GM12878 (cell line): ENCODE results near the gene B3GALT6. TPM values are rescaled to one million over a fixed set of nuclear protein-coding genes. Genes with fewer than 3 reads are reported as not detected.

Experiments used
- ATAC-seq: fragments of 200-7000 bp; cut with Tn5 transposase; 3 replicates; pipeline ENCODE4 v1.9.1; 2020; ENCODE audit warnings: mild to moderate bottlenecking, moderate library complexity
- BruUV-seq: library from RNA; stranded (reverse); fragments of 400-500 nt; replicated peaks from 2 replicates; lab custom pipeline; 2021; lab: Mats Ljungman, UMichigan
- CTCF ChIA-PET: fragments of 300-600 bp; sonication (Branson Sonifier 250); formaldehyde crosslinking; extraction: SDS; loops from one replicate; lab custom pipeline; 2021; ENCODE audit warnings: inconsistent platforms; lab: Yijun Ruan, JAX
- POLR2A ChIA-PET: fragments of 350-600 bp; formaldehyde crosslinking; extraction: SDS; loops from one replicate; lab custom pipeline; 2021; ENCODE audit warnings: inconsistent platforms; lab: Charles Lee
- RAD21 ChIA-PET: fragments of 300-600 bp; sonication (Branson Sonifier 250); formaldehyde crosslinking; loops from one replicate; lab custom pipeline; 2023; ENCODE audit warnings: antibody characterized with exemption; ENCODE audit not compliant: unreplicated experiment; lab: Charles Lee
- SMC1A ChIA-PET: fragments of 300-600 bp; sonication (Branson Sonifier 250); formaldehyde crosslinking; loops from one replicate; lab custom pipeline; 2023; ENCODE audit not compliant: unreplicated experiment, uncharacterized antibody; lab: Charles Lee
- DNase-seq: peaks from one replicate; pipeline ENCODE4 v3.0.0-alpha.2; 2011; ENCODE audit warnings: low read depth, low spot score
- FAIRE-seq: peaks from 3 replicates; lab custom pipeline; 2011; peaks lifted over from hg19 to GRCh38; lab: Jason Lieb, UNC
- H2AFZ ChIP-seq: 2 replicates; pipeline ENCODE4 v1.6.0; 2011; ENCODE audit warnings: low read depth, low read length, control low read depth; ENCODE audit not compliant: control insufficient read depth
- H3K27ac ChIP-seq: 2 replicates; pipeline ENCODE4 v1.5.1; 2011; ENCODE audit warnings: control low read depth; ENCODE audit not compliant: control insufficient read depth, insufficient read depth
- H3K27me3 ChIP-seq, 2 experiments: replicated peaks in 1 of 2; 2 replicates each; pipeline versions ENCODE4 v1.6.0 to v1.6.1; 2011; ENCODE audit warnings: low read length in 1 of 2; ENCODE audit not compliant: control insufficient read depth in 2 of 2, insufficient read depth in 2 of 2
- H3K36me3 ChIP-seq, 2 experiments: 2 replicates each; pipeline ENCODE4 v1.5.1; 2011; ENCODE audit warnings: low read length in 1 of 2; ENCODE audit not compliant: control insufficient read depth in 2 of 2, insufficient read depth in 2 of 2
- H3K4me1 ChIP-seq: 2 replicates; pipeline ENCODE4 v1.6.1; 2011; ENCODE audit warnings: mild to moderate bottlenecking, low read length, moderate library complexity, mixed read lengths; ENCODE audit not compliant: control insufficient read depth, insufficient read depth
- H3K4me2 ChIP-seq: 2 replicates; pipeline ENCODE4 v1.6.0; 2011; ENCODE audit warnings: control low read depth; ENCODE audit not compliant: control insufficient read depth, insufficient read depth
- H3K4me3 ChIP-seq: fragments of 200-600 bp; sonication (generic); 2 replicates; pipeline ENCODE4 v1.5.1; 2016
- H3K79me2 ChIP-seq: 2 replicates; pipeline ENCODE4 v1.6.0; 2011; ENCODE audit warnings: low read length; ENCODE audit not compliant: control insufficient read depth, insufficient read depth
- H3K9ac ChIP-seq: 2 replicates; pipeline ENCODE4 v1.8.0; 2011; ENCODE audit warnings: low read length, control low read depth, mixed read lengths; ENCODE audit not compliant: control insufficient read depth, insufficient read depth
- H3K9me3 ChIP-seq: replicated peaks from 3 replicates; pipeline ENCODE4 v1.5.1; 2011; ENCODE audit warnings: mild to moderate bottlenecking, low read length; ENCODE audit not compliant: control insufficient read depth, insufficient read depth
- H4K20me1 ChIP-seq: 2 replicates; pipeline ENCODE4 v1.6.0; 2011; ENCODE audit not compliant: control insufficient read depth, insufficient read depth
- BHLHE40 ChIP-seq, 2 experiments: fragments of 450-650 bp in 1 of 2; IDR thresholded peaks; 2 replicates each; pipeline ENCODE4 v1.6.1; 2011 to 2017; ENCODE audit warnings: low read depth in 2 of 2, borderline replicate concordance in 1 of 2, improper control_type of control experiment in 1 of 2, low read length in 1 of 2, mild to moderate bottlenecking in 1 of 2
- EGR1 ChIP-seq, 2 experiments: IDR thresholded peaks; 1 replicate in 1 of 2; 2 replicates in 1 of 2; pipeline ENCODE4 v1.6.1; 2011 to 2012; ENCODE audit warnings: low read depth in 2 of 2, low read length in 2 of 2, borderline replicate concordance in 1 of 2, mild to moderate bottlenecking in 1 of 2, moderate library complexity in 1 of 2
- GATAD2B ChIP-seq: fragments of 450-650 bp; conservative IDR thresholded peaks from 2 replicates; pipeline ENCODE4 v1.6.1; 2017; ENCODE audit warnings: low read depth, mild to moderate bottlenecking, moderate library complexity
- IKZF1 ChIP-seq: fragments of 450-650 bp; conservative IDR thresholded peaks from 2 replicates; pipeline ENCODE4 v1.6.1; 2017; ENCODE audit warnings: antibody characterized with exemption, mild to moderate bottlenecking
- MEF2B ChIP-seq: fragments of 450-650 bp; IDR thresholded peaks from 2 replicates; pipeline ENCODE4 v1.6.1; 2018; ENCODE audit warnings: mild to moderate bottlenecking, moderate library complexity; ENCODE audit not compliant: partially characterized antibody, poor library complexity, severe bottlenecking
- NR2C1 ChIP-seq: fragments of 450-650 bp; IDR thresholded peaks from 2 replicates; pipeline ENCODE4 v1.6.1; 2017; ENCODE audit warnings: antibody characterized with exemption, mild to moderate bottlenecking, moderate library complexity
- PAX5 ChIP-seq: IDR thresholded peaks from 2 replicates; pipeline ENCODE4 v1.6.1; 2011; ENCODE audit warnings: low read depth, low read length, borderline replicate concordance
- RUNX3 ChIP-seq: IDR thresholded peaks from 2 replicates; pipeline ENCODE4 v1.6.1; 2012; ENCODE audit warnings: low read length, inconsistent platforms
- SPI1 ChIP-seq: IDR thresholded peaks from 2 replicates; pipeline ENCODE4 v1.6.1; 2011; ENCODE audit warnings: low read depth, mild to moderate bottlenecking, low read length, moderate library complexity, borderline replicate concordance; ENCODE audit not compliant: insufficient read depth
- SREBF2 ChIP-seq: IDR thresholded peaks from 2 replicates; pipeline ENCODE4 v1.6.1; 2012; ENCODE audit warnings: mild to moderate bottlenecking, low read length
- WGBS: methylation state at CpG from one replicate; pipeline ENCODE4 v1.1.6; 2016; ENCODE audit warnings: low lambda C conversion rate; ENCODE audit not compliant: insufficient replicate concordance, insufficient coverage; ENCODE audit errors: missing lambda C conversion rate; 5-methylcytosine and 5-hydroxymethylcytosine counted together
- in situ Hi-C: fragments of 300-500 bp; cut with MboI; formaldehyde crosslinking; loops from 9 replicates; pipeline ENCODE4 v1.14.3; 2018; ENCODE audit warnings: mixed read lengths
- intact Hi-C: fragments of 100-400 bp; cut with micrococcal nuclease; formaldehyde crosslinking; loops from one replicate; pipeline ENCODE4 v1.14.2; 2022; ENCODE audit not compliant: unreplicated experiment
- polyA plus RNA-seq, 11 experiments: library from polyadenylated mRNA; depleted of rRNA in 4 of 11; unstranded in 6 of 11; stranded (reverse) in 5 of 11; fragments of >200 nt; fragmentation: Nextera tagmentation in 4 of 11; fragmentation: Illumina TruSeq in 1 of 11; extraction: Ambion mirVana in 4 of 11; extraction: Trizol in 1 of 11; gene quantifications; 1 replicate in 1 of 11; 2 replicates in 10 of 11; pipeline versions ENCODE4 v1.2.1 to v1.2.3, GENCODE V29; 2011 to 2016; ENCODE audit warnings: inconsistent platforms in 2 of 11, missing spikeins in 2 of 11, low read depth in 1 of 11
- total RNA-seq, 4 experiments: library from RNA; depleted of rRNA in 3 of 4; stranded (reverse); fragments of >200 nt in 3 of 4; fragmentation: Illumina TruSeq in 1 of 4; extraction: Trizol in 1 of 4; gene quantifications; 2 replicates each; pipeline versions ENCODE4 v1.2.1 to v1.2.3, GENCODE V29; 2013 to 2021
- TF ChIP-seq, protein P1 (sequence below): fragments of 450-650 bp; conservative IDR thresholded peaks from 2 replicates; pipeline ENCODE4 v1.6.1; 2017; ENCODE audit warnings: mild to moderate bottlenecking, moderate library complexity
- TF ChIP-seq, protein P2 (sequence below): fragments of 450-650 bp; IDR thresholded peaks from 2 replicates; pipeline ENCODE4 v1.6.1; 2017; ENCODE audit warnings: mild to moderate bottlenecking, moderate library complexity
- TF ChIP-seq, protein P3 (sequence below): fragments of 450-650 bp; IDR thresholded peaks from 2 replicates; pipeline ENCODE4 v1.6.1; 2018; ENCODE audit warnings: mild to moderate bottlenecking, low read depth, moderate library complexity; ENCODE audit not compliant: partially characterized antibody

Gene B3GALT6
- total and polyA plus RNA-seq, 10 of the 15 experiments (the other 5 are each of a cell fraction or from before 2014, with no cell fraction given) = 0.53 to 20.8 (median 4.5) TPM

DNA sequence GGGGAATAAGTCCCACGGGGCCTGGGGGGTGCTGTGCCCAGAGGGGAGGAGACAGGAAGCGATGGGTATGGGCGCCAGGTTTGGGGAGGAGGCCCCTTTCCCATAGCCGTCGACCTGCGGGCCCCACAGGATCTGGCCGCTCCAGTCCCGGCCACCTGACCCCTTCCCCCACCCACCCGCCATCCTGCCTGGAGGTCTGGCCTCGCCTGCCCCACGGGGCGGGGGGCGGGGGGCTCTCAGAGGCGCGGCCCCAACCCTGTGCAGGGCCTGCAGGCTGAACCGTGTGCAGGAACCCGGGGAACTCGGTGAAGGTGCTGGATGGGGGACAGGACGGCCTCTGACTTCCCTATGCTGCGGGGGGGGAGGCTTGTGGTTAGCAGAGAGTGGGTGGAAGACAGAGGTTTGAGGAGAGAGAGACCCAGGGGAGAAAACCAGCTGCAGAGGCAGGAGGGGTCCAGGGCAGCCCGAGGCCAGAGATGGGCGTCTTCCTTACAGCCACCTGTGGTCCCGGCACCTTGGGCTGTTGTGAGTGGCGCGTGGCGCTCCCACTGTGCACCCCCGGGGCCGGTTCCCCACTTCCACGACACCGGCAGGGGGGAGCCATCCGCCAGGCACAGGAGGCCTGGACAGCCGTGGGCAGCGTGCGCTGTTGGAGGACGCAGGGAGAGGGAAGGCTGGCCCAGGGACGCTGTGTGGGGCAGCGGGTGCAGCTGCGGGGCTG, 23.2 kb upstream of the B3GALT6 start:
- DNase-seq = no peak
- Histone ChIP-seq H3K9me3 (no peaks in the 10 kb centered on the region), H3K4me1 (peaks cover 40% of the 10 kb centered on the region), H3K4me3 (no peak overlapping the region), H3K27me3 (peaks cover 0 to 8% of the 10 kb centered on the region in 2 experiments; a peak in 1 of 4 replicates), H3K9ac (no peak overlapping the region), H3K27ac (no peak overlapping the region), H3K36me3 (no peaks in the 10 kb centered on the region), H3K4me2 (no peak overlapping the region), H3K79me2 (no peaks in the 10 kb centered on the region), H2AFZ (no peak overlapping the region), H4K20me1 (no peaks in the 10 kb centered on the region)
- BruUV-seq = no TSS peak
- POLR2A ChIA-PET = interaction anchor here (1.1 to 2.6 kb wide), 3 partner anchors 8 to 37 kb away, joined by 3 to 8 read pairs (median 4); partner anchors contain the start of genes B3GALT6 and SDF4
- FAIRE-seq = no peak
- in situ Hi-C loops (no loop called here), intact Hi-C loops (no loop called here)
- 18% methylated on average over 31 of the region's 38 CpGs for WGBS
- CTCF ChIA-PET = interaction anchor here (0.6 to 2.2 kb wide), 3 partner anchors 71 to 87 kb away, joined by 3 to 14 read pairs (median 5); no protein-coding TSS in a partner anchor
- peak; percentile 8 for ATAC-seq
- SMC1A ChIA-PET = no interaction called here
- RAD21 ChIA-PET = no interaction called here
- TF ChIP-seq, protein P1, sequence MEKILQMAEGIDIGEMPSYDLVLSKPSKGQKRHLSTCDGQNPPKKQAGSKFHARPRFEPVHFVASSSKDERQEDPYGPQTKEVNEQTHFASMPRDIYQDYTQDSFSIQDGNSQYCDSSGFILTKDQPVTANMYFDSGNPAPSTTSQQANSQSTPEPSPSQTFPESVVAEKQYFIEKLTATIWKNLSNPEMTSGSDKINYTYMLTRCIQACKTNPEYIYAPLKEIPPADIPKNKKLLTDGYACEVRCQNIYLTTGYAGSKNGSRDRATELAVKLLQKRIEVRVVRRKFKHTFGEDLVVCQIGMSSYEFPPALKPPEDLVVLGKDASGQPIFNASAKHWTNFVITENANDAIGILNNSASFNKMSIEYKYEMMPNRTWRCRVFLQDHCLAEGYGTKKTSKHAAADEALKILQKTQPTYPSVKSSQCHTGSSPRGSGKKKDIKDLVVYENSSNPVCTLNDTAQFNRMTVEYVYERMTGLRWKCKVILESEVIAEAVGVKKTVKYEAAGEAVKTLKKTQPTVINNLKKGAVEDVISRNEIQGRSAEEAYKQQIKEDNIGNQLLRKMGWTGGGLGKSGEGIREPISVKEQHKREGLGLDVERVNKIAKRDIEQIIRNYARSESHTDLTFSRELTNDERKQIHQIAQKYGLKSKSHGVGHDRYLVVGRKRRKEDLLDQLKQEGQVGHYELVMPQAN = no peak
- TF ChIP-seq SPI1 (0 out of 2 replicates have a peak, but pooled peaks have one; percentile 18), RUNX3 (peak; percentile 92), EGR1 (IDR thresholded peaks at IDR 0.05; ENCODE audit: borderline replicate concordance in 1 of 2, low read depth in 2 of 2, low read length in 2 of 2) (peak in 1 of 2 experiments; percentile 80; a peak in 2 of 3 replicates), PAX5 (0 out of 2 replicates have a peak, but pooled peaks have one; percentile 6), GATAD2B (peak; percentile 38; the same call in 1 of the 2 replicates), BHLHE40 (IDR thresholded peaks at IDR 0.05; ENCODE audit: borderline replicate concordance in 1 of 2, low read depth in 2 of 2, low read length in 1 of 2) (peak in 1 of 2 experiments; percentile 2; a peak in 1 of 4 replicates), SREBF2 (no peak), MEF2B (peak; percentile 28), IKZF1 (peak; percentile 49; the same call in 1 of the 2 replicates), NR2C1 (no peak)
- TF ChIP-seq, protein P2, sequence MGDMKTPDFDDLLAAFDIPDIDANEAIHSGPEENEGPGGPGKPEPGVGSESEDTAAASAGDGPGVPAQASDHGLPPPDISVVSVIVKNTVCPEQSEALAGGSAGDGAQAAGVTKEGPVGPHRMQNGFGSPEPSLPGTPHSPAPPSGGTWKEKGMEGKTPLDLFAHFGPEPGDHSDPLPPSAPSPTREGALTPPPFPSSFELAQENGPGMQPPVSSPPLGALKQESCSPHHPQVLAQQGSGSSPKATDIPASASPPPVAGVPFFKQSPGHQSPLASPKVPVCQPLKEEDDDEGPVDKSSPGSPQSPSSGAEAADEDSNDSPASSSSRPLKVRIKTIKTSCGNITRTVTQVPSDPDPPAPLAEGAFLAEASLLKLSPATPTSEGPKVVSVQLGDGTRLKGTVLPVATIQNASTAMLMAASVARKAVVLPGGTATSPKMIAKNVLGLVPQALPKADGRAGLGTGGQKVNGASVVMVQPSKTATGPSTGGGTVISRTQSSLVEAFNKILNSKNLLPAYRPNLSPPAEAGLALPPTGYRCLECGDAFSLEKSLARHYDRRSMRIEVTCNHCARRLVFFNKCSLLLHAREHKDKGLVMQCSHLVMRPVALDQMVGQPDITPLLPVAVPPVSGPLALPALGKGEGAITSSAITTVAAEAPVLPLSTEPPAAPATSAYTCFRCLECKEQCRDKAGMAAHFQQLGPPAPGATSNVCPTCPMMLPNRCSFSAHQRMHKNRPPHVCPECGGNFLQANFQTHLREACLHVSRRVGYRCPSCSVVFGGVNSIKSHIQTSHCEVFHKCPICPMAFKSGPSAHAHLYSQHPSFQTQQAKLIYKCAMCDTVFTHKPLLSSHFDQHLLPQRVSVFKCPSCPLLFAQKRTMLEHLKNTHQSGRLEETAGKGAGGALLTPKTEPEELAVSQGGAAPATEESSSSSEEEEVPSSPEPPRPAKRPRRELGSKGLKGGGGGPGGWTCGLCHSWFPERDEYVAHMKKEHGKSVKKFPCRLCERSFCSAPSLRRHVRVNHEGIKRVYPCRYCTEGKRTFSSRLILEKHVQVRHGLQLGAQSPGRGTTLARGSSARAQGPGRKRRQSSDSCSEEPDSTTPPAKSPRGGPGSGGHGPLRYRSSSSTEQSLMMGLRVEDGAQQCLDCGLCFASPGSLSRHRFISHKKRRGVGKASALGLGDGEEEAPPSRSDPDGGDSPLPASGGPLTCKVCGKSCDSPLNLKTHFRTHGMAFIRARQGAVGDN = no peak
- TF ChIP-seq, protein P3, sequence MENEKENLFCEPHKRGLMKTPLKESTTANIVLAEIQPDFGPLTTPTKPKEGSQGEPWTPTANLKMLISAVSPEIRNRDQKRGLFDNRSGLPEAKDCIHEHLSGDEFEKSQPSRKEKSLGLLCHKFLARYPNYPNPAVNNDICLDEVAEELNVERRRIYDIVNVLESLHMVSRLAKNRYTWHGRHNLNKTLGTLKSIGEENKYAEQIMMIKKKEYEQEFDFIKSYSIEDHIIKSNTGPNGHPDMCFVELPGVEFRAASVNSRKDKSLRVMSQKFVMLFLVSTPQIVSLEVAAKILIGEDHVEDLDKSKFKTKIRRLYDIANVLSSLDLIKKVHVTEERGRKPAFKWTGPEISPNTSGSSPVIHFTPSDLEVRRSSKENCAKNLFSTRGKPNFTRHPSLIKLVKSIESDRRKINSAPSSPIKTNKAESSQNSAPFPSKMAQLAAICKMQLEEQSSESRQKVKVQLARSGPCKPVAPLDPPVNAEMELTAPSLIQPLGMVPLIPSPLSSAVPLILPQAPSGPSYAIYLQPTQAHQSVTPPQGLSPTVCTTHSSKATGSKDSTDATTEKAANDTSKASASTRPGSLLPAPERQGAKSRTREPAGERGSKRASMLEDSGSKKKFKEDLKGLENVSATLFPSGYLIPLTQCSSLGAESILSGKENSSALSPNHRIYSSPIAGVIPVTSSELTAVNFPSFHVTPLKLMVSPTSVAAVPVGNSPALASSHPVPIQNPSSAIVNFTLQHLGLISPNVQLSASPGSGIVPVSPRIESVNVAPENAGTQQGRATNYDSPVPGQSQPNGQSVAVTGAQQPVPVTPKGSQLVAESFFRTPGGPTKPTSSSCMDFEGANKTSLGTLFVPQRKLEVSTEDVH = no peak
